ENCODE results near the gene TSHR. TPM values are rescaled to one million over a fixed set of nuclear protein-coding genes. Genes with fewer than 3 reads are reported as not detected.

Gene TSHR
- total and polyA plus RNA-seq, 3 donors from 2014 or later, result 0.87 to 0.88 TPM; not detected in 1

DNA sequence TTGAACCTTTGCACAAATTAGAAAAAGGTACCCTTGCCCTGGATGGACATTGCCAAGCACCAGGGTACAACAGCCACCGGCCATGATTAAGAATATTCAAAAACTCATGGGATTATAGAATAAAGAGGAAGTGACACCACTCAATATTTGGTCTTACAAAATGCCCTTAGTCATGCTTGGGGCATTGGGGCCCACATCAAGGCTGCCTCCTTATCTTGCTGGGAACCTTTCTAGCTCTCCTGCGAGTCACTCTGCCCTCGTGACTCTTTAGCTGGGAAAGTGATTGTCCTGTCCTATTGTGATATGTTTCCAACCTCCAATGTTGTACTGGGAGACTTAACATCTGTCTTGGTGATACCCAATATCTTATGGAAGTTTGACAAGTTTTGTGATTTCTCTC is 207.5 kb downstream of the TSHR start:
- 79 to 92% methylated on average over 3 of the region's 3 CpGs for whole genome bisulfite sequencing, 2 donors
- Histone ChIP-seq H3K36me3 (ENCODE audit: low read depth, missing control alignments) (no peaks in the 10 kb centered on the region), H3K4me1 (no peaks in the 10 kb centered on the region), H3K4me3 (no peak overlapping the region), H3K27ac (no peak overlapping the region), H3K9me3 (no peaks in the 10 kb centered on the region), H3K27me3 (no peaks in the 10 kb centered on the region)
- TF ChIP-seq CTCF (IDR thresholded peaks at IDR 0.05), result no peak
- no peak for TF ChIP-seq POLR2A (IDR thresholded peaks at IDR 0.05)
- intact Hi-C loops (cut with DNase I; ENCODE audit: low total_unique reads), result no loop called here
- DNase-seq, result no peak

DNA sequence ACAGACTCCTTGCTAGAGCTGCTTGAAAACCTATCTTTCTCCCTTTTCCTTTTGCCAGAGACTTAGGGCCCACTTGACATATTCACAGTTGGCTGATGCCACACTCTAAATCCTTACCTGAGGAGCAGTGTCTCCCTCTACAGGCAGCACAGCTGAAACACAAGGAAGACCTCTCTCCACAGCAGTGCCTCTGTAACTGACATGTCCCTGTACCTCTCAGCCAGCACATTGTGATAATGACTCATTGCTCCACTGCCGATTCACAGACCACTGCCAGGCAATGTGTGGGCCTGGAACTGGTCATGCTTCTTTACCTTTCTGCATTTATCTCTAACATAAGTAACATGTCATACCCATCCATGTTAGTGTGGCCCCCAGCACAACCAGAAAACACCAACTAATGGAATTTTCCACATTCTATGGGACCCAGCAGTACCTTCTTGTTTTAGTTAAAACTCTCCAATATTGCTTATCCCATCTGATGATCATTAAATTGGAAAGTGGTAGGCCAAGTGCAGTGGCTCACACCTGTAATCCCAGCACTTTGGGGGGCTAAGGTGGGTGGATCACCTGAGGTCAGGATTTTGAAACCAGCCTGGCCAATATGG is 208.8 kb downstream of the TSHR start:
- intact Hi-C loops (cut with DNase I; ENCODE audit: low total_unique reads), result no loop called here
- TF ChIP-seq CTCF (IDR thresholded peaks at IDR 0.05), result peak in 2 of 3 experiments; percentile 34 to 35
- TF ChIP-seq POLR2A (IDR thresholded peaks at IDR 0.05), result no peak
- H3K4me3 ChIP-seq, result no peak overlapping the region
- no peaks in the 10 kb centered on the region for H3K9me3 ChIP-seq
- 36 to 42% methylated on average over 1 of the region's 1 CpG for WGBS, 2 donors
- DNase-seq, result peak; percentile 76
- no peak overlapping the region for H3K27ac ChIP-seq
- no peaks in the 10 kb centered on the region for H3K36me3 ChIP-seq (ENCODE audit: low read depth, missing control alignments)
- H3K27me3 ChIP-seq, result no peaks in the 10 kb centered on the region
- H3K4me1 ChIP-seq, result no peaks in the 10 kb centered on the region

DNA sequence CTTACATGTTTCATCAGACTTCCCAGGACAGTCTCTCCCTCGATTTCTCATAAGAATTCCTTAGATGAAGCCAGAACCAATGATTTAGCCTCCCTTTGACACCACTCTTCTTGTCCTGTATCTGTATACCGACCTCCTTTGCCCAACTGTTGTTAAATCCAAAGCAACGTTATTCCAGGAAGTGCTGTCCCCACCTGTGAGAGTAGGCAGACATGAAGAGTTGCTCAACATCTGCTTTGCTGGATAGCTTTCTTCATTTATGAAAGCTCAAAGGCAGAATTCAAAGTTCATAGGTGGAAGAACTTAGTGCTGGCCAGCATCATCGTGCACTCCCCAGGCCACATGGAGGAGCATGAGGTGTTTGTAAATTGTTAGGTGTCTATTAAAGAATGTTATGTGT is 209.8 kb downstream of the TSHR start:
- H3K36me3 ChIP-seq (ENCODE audit: low read depth, missing control alignments), result no peaks in the 10 kb centered on the region
- H3K4me3 ChIP-seq, result no peak overlapping the region
- intact Hi-C loops (cut with DNase I; ENCODE audit: low total_unique reads), result no loop called here
- no peak for DNase-seq
- no peaks in the 10 kb centered on the region for H3K27me3 ChIP-seq
- H3K9me3 ChIP-seq, result no peaks in the 10 kb centered on the region
- no peak overlapping the region for H3K27ac ChIP-seq
- no peaks in the 10 kb centered on the region for H3K4me1 ChIP-seq
- WGBS, 2 donors, result 70 to 75% methylated on average over 4 of the region's 4 CpGs
- TF ChIP-seq POLR2A (IDR thresholded peaks at IDR 0.05) (no peak), CTCF (IDR thresholded peaks at IDR 0.05) (no peak)

- DNase-seq, result no peak
- Histone ChIP-seq H3K27me3 (no peaks in the 10 kb centered on the region), H3K36me3 (ENCODE audit: low read depth, missing control alignments) (no peaks in the 10 kb centered on the region), H3K4me3 (no peak overlapping the region), H3K27ac (no peak overlapping the region), H3K4me1 (peaks cover 3% of the 10 kb centered on the region), H3K9me3 (no peaks in the 10 kb centered on the region)
- TF ChIP-seq POLR2A (IDR thresholded peaks at IDR 0.05), result no peak
- no peak for TF ChIP-seq CTCF (IDR thresholded peaks at IDR 0.05)
- intact Hi-C loops (cut with DNase I; ENCODE audit: low total_unique reads), result no loop called here
- 88 to 93% methylated on average over 2 of the region's 2 CpGs for WGBS, 2 donors
Measured at GRCh38 chr14:81166121-81166520, 210.7 kb downstream of the TSHR start.

DNA sequence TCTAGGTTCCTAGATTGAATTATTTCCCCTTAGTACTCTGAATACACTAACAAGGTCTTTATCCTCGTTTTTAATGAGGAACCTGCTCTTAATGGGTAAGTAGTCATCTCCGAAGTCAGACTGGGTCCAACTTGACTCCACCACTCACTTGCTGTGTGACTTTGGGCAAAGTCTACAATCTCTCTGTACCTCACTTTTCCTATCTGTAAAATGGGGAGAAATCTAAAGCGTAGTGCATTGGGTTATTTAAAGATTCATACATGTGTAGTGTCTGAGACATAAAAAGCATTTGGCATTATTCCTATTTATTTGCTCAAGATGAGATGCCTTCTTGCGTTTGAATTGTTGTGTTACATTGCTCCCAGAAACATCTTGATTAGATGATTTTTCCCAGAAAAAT is 213.8 kb downstream of the TSHR start:
- H3K4me3 ChIP-seq, result peak overlapping the region; percentile 47 to 64
- H3K4me1 ChIP-seq, result peaks cover 3% of the 10 kb centered on the region
- H3K27ac ChIP-seq, result peak overlapping the region; percentile 78 to 81
- intact Hi-C loops (cut with DNase I; ENCODE audit: low total_unique reads), result no loop called here
- no peaks in the 10 kb centered on the region for H3K36me3 ChIP-seq (ENCODE audit: low read depth, missing control alignments)
- no peaks in the 10 kb centered on the region for H3K9me3 ChIP-seq
- DNase-seq, result no peak
- 36 to 49% methylated on average over 4 of the region's 4 CpGs for WGBS, 2 donors
- TF ChIP-seq CTCF (IDR thresholded peaks at IDR 0.05) (no peak), POLR2A (IDR thresholded peaks at IDR 0.05) (no peak)
- H3K27me3 ChIP-seq, result no peaks in the 10 kb centered on the region
